Hepatocyte (in vitro differentiated cells): ENCODE measurements around the gene WDFY4.

ENCODE experiments used
- CTCF ChIP-seq: fragments of 200-600 bp; sonication (generic); IDR thresholded peaks from 2 replicates; pipeline ENCODE4 v1.5.1; 2016; ENCODE audit warnings: antibody characterized with exemption, mild to moderate bottlenecking; ENCODE audit not compliant: poor library complexity
- EZH2 ChIP-seq: fragments of 200-600 bp; sonication (generic); IDR thresholded peaks from 2 replicates; pipeline ENCODE4 v1.6.1; 2016; ENCODE audit warnings: antibody characterized with exemption, mild to moderate bottlenecking, borderline replicate concordance
- EZH2phosphoT487 ChIP-seq: fragments of 200-600 bp; sonication (generic); IDR thresholded peaks from one replicate; pipeline ENCODE4 v1.6.1; 2018; ENCODE audit warnings: antibody characterized with exemption, mild to moderate bottlenecking, low read depth, moderate library complexity; ENCODE audit not compliant: unreplicated experiment, severe bottlenecking

- TF ChIP-seq CTCF (peak; percentile 76), EZH2 (no peak), EZH2phosphoT487 (no peak)
Measured at GRCh38 chr10:48981310-48981907, 296.7 kb downstream of the WDFY4 start.
